ENCODE data around the gene OR2AG1.

OR2AG1 gene, protein sequence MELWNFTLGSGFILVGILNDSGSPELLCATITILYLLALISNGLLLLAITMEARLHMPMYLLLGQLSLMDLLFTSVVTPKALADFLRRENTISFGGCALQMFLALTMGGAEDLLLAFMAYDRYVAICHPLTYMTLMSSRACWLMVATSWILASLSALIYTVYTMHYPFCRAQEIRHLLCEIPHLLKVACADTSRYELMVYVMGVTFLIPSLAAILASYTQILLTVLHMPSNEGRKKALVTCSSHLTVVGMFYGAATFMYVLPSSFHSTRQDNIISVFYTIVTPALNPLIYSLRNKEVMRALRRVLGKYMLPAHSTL

DNA sequence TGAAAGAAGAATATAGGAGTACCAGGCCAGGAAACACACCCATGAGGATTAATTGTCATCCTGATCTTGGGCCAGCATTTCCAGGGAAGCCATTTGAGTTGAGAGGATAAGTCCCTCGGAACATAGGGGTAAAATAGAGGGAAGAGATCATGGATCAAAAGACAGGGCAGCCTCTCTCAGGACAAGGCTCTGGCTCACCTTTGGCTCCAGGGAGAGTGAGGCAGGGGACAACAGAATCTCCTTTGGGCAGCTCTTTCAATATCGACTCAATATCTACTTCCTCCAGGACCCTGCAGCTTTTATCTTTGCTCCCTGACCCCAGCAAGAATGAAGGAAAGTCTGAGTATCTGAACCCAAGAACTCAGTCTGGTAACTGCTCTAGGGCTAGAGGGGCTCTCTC, at the start of gene OR2AG1:
Gene OR2AG1, plus strand, starts transcription at position 301 of the 400 bp plus-strand sequence. CDS start 2,018 bp downstream, outside the sequence.
- no peak for DNase-seq (ENCODE audit: low read depth in 2 of 2)

DNA sequence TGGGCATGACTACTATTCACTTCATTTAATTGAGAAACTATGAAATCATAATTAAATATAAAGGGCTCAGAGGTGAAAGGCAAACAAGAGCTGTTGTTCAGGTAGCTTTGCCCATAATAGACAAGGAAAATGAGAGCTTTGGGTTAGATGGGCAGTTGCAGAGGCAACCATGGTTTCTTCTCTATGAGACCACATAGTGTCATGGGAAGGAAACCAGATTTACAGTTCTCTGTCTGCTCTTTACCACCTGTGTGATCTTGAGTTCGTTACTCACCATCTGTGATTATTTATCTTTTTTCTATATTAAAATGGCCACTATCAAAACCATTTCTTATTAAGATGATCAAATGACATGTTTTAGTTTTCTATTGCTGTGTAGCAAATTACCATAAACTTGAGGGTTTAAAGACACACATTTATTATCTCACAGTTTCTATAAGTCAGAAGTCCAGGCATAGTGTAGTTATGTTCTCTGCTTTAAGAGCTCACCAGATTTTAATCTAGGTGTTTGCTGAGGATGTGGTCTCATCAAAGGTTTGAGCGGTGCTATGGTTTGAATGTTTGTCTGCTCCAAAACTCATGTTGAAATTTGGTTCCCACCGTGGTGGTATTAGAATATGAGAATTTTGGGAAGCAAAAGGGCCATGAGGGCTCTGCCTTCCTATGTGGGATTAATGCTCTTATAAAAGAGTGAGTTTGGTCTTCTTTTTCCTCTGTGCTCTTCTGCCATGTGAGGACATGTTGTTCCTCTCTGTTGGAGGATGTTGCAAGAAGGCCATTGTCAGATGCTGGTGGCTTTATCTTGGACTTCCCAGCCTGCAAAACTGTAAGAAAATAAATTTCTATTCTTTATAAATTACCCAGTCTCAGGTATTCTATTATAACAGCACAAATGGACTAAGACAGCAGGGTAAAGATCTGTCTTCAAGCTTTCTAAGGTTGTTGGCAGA, 49.2 kb upstream of the OR2AG1 start:
- no peak for DNase-seq (ENCODE audit: low read depth in 2 of 2)

DNA sequence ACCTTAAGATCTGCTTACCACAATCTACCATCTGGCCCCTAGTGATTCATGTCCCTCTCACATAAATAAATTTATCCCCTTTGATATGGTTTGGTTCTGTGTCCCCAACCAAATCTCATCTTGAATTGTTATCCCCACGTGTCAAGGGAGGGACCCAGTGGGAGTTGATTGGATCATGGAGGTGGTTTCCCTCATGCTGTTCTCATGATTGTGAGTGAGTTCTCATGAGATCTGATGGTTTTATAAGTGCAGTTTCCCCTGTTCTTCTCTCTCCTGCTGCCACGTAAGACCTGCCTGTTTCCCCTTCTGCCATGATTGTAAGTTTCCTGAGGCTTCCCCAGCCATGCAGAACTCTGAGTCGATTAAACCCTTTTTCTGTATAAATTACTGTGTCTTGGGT, 48.2 kb upstream of the OR2AG1 start:
- no peak for DNase-seq (ENCODE audit: low read depth in 2 of 2)

DNA sequence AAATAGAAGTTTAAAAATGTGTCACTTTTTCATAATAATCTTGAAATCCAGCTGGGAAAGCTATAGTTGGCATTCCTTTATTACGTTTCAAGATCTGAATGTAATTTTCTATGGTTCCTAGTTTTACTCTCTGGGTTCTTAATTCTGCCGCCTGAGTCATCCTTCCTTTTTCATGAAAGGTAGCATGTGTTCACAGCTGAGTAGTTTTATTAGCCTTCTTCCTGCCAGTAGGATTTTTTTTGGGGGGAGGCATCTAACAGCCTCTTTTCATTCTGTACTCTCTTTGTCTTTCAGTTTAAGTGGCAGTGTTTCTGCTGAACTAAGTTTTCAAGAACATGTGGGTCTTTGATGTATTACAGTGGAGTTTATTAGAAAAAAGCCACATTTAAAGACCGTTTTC, 47.5 kb upstream of the OR2AG1 start:
- no peak for DNase-seq (ENCODE audit: low read depth in 2 of 2)

DNA sequence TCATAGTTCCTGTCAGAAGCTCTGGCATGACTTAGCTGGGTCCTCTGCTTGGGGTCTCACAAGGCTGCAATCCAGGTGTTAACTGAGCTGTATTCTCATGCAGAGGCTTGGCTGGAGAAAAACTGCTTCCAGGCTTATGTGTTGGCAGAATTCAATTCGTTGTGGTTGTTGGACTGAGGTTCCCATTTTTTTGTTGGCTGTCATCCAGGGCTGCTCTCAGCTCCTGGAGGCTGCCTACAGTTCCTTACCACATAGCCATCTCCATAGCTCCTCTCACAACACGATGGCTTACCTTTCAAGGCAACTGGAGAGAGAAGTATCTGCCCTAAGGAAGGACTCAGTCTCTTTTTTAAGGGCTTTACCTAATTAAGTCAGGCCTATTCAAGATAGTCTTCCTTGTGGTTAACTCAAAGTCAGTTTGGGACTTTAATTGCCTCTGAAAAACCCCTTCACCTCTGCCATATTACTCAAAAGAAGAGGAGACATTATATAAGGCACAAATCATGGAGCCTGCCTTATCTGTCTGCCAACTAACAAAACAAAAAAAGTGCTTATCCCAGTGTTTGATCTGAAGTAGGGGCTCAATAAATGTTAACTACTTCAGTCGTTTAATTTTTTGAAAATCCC, 46.2 kb upstream of the OR2AG1 start:
- DNase-seq (ENCODE audit: low read depth in 2 of 2) = no peak

DNA sequence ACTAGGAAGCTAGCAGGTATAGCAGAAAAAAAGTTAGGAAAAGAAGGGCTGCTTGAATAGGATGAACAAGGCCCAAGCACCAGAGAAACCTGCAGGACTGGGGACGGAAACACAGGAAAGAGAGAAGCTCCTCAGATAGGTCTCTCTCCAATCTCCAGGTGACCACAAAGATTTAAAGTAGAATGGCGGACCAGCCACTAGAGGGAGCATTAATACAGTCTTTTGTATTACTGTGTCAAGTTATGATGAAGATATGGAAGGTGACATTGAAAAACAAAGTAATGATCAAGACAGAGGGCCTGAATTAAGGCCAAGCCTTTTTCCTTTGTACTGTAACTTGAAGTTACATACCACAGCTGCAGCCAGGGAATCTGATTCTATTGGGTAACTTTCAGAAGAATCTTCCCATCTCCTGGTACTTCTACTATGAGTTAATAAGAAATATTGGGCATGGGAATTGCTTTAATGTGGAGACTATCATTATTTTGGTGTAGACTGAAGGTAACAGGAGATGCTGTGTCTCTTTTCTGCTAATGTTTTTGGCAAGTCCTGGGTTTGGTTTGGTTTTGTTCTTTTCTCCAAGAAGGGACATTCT, 44.9 kb upstream of the OR2AG1 start:
- DNase-seq (ENCODE audit: low read depth in 2 of 2) = no peak

DNA sequence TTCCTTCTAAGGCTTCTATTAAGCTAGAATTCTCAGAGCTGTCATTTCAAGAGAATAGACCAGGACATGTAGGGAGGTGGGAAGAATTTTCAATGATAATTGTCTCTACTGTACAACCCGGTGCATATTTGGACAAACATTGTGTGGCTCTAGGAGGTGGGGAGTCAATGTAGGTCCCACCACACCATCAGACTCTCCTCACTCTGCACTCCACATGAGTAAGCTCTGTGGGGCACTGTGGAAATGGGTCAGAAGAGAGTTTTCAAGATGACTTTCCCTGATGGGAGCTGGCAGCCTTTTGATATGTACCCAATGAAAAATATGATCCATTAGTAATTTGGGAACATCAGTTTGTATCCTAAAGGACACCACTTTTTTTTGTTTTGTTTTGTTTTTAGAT, 44.2 kb upstream of the OR2AG1 start:
- no peak for DNase-seq (ENCODE audit: low read depth in 2 of 2)

DNA sequence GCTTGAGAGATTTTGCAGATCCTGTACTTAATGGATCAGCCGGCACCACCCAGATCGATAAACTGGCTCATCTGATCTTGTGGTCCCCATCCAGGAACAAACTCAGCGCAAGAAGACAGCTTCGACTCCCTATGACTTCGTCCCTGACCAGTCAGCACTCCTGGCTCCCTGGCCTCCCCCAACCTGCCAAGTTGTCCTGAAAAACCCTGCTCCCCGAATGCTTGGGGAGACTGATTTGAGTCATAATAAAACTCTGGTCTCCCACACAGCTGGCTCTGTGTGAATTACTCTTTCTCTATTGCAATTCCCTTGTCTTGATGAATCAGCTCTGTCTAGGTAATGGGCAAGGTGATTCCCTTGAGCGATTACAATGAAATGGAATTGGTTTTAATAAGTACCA, 40.6 kb upstream of the OR2AG1 start:
- no peak for DNase-seq (ENCODE audit: low read depth in 2 of 2)

DNA sequence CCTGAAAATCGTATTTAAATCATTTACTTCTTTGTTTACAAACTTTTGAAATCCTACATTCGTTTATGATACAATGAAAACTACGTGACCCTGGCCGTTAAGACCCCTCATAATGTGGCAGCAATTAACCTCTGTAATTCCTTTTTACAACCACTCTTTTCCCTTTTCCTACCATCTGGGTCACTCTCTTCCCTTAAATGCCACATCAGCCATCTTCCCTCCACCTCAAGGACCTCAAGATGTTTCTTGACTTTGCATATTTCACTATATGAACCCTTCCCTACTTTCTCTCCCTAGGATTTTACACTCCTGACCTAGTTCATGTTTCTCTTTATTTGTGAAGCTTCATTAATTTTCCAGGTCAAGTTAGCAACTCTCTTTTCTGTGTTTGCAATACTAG, 37.8 kb upstream of the OR2AG1 start:
- DNase-seq (ENCODE audit: low read depth in 2 of 2) = no peak

DNA sequence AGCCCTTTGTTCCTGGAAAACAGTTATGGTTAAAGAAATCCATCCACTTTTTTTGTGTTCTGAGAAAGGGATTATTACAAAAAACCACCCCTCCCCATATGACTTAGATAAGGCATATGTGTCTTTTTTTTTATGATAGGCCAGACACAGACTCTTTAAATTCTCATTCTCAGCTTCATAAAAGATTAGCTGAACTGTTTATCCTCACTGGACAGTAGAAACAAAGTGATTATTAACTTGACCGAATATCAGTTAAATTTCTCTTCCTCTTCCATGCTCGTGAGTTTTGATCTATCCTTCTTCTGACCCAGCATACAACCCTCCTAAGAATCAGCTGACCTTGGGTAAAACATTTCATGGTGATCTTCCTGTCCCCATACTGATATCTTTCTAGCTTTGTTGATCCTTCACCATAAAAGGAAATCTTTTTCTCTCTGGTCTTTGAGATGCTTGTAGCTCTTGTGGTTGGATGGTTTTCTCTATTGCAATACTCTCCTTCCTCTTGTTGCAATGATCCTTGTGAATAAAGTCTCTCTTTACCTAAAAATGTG, 37.3 kb upstream of the OR2AG1 start:
- DNase-seq (ENCODE audit: low read depth in 2 of 2) = no peak

DNA sequence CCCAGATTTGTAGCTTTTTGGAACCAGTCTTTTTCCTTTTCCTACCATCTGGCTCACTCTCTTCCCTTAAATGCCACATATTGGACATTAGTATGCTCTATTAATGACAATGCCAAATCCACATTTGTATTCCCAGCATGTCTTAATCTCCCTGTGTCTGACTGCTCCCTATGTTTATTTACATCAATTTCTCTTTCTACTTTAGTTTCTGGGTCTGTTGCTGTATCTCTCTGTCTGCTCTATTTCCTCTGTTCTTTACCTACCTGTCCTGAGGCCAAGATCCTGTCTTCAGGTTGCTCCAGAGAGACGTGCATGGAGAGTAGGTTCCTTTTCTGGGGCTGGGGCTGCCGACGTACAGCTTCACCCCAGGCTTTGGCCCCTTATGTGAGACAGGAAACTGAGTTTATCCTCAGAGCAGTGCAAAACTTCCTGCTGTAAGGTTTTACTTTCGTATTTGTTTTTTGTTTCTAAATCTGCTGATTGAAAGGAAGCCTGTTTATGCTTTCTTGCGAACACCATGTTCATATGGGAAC, 36.7 kb upstream of the OR2AG1 start:
- no peak for DNase-seq (ENCODE audit: low read depth in 2 of 2)

DNA sequence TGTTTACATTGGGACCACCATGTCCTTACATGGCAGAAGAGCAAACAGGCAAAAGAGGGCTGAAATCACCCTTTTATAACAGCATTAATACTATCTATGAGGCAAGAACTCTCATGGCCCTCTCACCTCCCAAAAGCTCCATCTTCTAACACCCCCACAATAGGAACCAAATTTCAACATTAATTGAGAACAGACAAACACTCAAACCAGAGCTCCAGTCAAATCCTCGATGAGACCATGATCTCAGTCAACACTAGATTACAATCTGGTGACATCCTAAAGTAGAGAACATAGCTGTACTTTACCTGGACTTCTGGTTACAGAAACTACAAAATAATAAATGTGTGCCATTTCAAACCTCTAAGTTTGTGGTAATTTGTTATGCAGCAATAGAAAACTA, 36.2 kb upstream of the OR2AG1 start:
- DNase-seq (ENCODE audit: low read depth in 2 of 2) = no peak

DNA sequence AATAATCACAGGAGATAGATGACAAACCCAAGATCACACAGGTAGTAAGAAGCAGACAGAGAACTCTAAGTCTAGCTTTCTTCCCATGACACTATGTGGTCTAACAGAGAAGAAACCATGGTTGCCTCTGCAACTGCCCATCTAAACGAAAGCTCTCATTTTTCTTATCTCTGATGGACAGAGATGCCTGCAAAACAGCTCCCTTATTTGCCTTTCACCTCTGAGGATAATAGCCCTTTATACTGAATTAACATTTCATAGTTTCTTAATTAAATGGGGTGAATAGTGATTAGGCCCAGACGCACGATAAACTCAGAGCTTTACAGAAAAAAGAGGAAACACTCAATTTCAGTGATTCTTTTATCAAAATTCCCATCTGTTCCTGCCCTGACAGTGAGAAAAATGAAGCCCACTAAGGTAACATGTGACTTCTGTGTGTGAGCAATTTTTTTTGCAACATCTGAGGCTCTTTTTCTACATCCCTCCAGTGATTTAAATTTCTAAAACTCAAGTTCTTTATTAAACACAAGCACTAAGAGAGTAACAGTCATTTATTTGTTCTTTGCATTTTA, 35.6 kb upstream of the OR2AG1 start:
- DNase-seq (ENCODE audit: low read depth in 2 of 2) = no peak

DNA sequence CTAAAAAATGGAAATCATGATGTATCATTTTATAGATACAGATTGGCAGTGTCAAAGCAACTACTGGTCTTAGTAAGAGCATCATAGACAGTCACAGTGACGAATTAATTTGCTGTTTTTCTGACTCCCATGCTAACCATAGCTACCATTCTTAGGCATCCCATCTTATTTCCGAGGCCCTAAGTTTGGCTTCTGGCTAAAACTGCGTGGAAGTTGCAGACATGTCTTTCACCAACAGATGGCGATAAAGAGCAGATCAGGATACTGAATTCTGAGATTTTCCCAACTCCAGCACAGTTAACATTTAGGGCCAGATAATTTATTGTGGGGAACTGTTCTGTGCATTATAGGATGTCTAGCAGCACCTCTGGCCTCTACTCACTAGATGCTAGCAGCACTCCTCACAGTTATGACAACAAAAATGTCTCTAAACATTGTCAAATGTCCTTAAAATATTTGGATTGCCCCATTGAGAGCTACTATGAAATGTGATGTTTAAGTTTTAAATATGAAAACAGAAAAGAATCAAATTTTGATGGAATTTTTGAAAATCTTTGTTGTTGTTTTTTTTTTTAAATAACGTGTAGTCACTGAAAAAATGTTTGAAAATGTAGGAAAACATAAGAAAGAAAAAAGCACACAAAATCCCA, 27.4 kb upstream of the OR2AG1 start:
- DNase-seq (ENCODE audit: low read depth in 2 of 2) = no peak

DNA sequence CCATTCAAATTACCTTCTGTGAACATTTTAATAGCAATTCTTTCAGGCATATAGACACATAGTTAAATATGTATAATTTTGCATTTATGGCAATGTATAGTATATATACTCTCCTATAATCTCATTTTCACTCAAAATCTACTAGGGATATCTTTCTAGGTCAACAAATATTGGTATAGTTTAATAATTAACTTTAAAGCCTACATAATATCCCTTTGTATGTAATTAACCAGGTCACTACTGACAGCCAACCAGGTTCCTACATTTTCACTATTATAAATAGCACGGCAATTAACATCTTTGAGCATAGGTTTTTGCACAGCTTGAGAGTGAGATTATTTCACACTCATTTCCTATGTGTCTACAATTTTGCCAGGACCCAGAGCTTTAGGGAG, 26.9 kb upstream of the OR2AG1 start:
- DNase-seq (ENCODE audit: low read depth in 2 of 2) = no peak

DNA sequence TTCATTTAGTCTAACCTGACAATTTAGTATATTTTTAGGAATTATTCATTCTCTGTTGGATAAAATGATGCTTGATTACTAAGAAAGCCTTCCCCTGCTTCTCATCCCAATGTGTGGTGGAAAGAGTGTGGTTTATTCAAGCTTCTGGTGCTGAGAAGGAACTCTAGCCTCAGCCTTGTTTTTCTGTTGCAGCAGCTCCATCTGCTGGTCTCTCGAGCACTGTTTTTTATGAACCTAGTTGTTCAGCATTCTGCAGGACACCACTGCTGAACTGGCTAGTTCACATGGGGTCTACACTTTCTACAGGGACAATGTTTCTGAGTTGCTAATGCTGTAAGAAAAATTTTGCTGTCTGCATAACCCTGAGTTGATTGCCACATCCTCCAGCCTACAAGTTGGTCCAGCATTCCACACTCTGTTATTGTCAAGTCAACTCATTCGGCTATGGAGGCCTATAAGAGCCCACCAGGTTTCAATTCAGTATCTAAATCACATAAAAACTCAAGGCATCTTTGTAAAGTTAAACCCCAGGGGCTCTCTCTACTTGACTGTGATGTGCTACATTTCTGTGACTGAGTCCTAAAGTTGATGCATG, 25.4 kb upstream of the OR2AG1 start:
- peak in 1 of 2 experiments; percentile 24 for DNase-seq (ENCODE audit: low read depth in 2 of 2)

DNA sequence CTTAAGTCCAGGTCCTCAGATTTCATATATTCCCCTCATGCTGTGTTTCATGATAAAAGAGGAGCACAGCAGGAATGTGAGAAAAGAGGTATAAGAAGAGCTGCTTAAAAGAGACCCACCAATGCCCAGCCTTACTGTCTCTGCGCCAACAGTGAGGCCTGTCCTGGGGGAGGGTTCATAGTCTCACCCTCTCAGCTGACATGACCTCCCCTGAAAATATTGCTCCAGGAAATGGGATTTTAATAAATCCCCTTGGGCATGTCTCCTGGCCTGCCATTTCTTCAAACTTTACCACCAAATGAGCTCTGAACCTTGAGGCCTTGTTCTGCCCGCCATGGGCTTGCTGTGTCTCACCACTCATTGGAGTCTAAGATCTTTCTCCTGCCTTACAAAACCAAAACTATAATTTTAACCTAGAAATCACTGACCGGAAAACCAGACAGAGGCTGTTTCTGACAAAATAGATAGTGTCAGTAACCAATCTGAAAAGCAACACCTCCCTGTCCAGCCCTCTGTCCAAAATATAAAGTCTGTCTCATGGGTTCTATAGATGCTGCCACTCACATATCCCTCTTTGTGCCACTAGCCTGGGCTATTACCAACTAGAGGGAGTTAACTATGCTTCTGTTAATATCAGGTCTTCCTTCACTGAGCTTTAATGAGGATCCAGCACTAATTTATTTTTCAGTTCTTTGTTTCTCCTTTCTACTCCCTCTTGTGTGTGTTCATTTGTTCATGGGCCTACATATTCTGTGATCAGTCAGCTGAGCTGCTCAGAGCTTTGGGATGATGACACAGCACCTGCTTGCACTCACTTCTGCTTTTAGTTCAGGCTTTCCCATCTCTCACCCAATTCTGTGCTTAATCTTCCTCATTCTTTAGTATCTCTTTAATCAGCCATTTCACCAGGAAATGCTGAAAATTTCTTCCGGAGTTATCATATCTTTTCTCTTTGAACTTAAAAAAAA, 10.6 kb upstream of the OR2AG1 start, which contains the start of gene OR2AG2:
Gene OR2AG2, minus strand, starts transcription at position 51 of the 968 bp plus-strand sequence. CDS start 3,019 bp downstream, outside the sequence.
- DNase-seq (ENCODE audit: low read depth in 2 of 2) = no peak

DNA sequence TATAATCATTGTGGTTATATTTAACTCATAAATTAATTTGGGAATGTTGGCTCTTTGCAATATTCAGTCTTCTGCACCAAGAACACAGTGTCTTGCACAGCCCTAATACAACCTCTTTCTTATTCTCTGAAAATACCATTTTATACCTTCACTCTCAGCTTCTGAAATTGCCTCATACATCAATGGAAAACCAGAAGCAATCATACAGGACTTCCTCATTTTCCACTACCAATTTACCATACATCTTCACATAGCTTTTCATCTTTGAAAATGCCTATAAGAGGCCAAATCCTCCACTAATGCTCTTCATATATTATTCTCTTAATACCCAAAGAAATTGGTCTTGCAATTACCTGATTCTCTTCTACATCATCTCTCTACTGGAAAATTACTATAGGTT, 4.3 kb upstream of the OR2AG1 start:
- DNase-seq (ENCODE audit: low read depth in 2 of 2) = no peak

DNA sequence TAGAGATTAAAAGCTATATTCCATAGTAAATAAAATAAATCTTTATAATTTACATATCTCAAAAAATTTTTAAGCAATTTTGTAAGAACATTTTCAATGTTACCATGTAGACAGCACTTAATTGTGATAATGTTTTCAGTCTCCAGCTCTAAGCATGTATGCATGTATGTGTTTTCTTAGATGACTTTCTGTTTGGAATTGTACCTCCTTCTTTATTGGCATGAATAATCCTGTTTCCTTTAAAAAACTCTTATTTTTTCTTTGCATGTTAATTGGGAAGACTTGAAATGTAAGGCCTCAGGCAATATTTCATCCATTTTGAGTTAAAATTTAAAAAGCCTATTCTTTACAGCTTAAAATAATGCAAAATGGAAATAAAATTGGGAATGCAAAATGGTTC, 2.0 kb upstream of the OR2AG1 start:
- no peak for DNase-seq (ENCODE audit: low read depth in 2 of 2)
